ENCODE data around the gene NTF4.
"Not testable (repeated sequence)": the region's sequence is repeated elsewhere in the genome, so short reads cannot be mapped to it uniquely, and the experiment has no call there.

DNA sequence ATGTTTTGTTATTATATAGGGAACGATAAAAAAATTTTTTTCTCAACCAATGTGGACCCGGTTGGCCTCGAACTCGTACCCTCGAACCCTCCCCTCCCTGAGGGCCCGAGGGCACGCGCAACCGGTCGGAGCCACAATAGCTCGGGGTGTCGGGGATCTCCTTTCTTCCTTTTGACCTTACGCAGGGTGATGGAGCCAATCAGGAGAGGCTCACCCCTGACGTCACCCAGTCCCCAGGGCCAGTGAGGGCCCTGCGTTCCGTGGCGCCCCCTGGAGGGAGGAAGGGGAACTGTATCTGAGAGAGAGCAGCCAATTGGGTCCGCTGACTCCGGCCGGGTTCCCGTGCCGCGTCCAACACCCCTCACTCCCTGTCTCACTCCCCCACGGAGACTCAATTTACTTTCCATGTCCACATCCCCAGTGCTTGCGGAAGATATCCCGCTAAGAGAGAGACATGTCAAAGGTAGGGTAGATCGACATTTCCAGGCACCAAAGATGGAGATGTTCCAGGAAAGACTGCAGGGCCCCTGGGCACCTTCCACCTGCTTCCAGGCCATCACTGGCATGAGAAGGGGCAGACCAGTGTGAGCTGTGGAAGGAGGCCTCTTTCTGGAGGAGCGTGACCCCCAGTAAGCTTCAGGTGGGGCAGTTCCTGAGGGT, 32.8 kb downstream of the NTF4 start, which contains the start of gene CGB2:
- TF ChIP-seq, protein P1, sequence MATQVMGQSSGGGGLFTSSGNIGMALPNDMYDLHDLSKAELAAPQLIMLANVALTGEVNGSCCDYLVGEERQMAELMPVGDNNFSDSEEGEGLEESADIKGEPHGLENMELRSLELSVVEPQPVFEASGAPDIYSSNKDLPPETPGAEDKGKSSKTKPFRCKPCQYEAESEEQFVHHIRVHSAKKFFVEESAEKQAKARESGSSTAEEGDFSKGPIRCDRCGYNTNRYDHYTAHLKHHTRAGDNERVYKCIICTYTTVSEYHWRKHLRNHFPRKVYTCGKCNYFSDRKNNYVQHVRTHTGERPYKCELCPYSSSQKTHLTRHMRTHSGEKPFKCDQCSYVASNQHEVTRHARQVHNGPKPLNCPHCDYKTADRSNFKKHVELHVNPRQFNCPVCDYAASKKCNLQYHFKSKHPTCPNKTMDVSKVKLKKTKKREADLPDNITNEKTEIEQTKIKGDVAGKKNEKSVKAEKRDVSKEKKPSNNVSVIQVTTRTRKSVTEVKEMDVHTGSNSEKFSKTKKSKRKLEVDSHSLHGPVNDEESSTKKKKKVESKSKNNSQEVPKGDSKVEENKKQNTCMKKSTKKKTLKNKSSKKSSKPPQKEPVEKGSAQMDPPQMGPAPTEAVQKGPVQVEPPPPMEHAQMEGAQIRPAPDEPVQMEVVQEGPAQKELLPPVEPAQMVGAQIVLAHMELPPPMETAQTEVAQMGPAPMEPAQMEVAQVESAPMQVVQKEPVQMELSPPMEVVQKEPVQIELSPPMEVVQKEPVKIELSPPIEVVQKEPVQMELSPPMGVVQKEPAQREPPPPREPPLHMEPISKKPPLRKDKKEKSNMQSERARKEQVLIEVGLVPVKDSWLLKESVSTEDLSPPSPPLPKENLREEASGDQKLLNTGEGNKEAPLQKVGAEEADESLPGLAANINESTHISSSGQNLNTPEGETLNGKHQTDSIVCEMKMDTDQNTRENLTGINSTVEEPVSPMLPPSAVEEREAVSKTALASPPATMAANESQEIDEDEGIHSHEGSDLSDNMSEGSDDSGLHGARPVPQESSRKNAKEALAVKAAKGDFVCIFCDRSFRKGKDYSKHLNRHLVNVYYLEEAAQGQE (IDR thresholded peaks at IDR 0.05; ENCODE audit: low read depth): not testable (repeated sequence)
- TF ChIP-seq YY1 (IDR thresholded peaks at IDR 0.05; ENCODE audit: low read depth); CEBPB (IDR thresholded peaks at IDR 0.05); TAF1 (IDR thresholded peaks at IDR 0.05; ENCODE audit: low read depth): not testable (repeated sequence)
- peak; percentile 33 for TF ChIP-seq RAD21 (IDR thresholded peaks at IDR 0.05; ENCODE audit: low read depth)

Measured in Ishikawa (cell line).